ENCODE measurements around the gene RAB36. TPM values are rescaled to one million over a fixed set of nuclear protein-coding genes. Genes with fewer than 3 reads are reported as not detected.
A peak's percentile ranks its signal among the peaks of the same experiment; 100 is the strongest.

Gene RAB36
- polyA plus RNA-seq, 3 donors, result 0.37 to 0.78 (median 0.49) TPM

DNA sequence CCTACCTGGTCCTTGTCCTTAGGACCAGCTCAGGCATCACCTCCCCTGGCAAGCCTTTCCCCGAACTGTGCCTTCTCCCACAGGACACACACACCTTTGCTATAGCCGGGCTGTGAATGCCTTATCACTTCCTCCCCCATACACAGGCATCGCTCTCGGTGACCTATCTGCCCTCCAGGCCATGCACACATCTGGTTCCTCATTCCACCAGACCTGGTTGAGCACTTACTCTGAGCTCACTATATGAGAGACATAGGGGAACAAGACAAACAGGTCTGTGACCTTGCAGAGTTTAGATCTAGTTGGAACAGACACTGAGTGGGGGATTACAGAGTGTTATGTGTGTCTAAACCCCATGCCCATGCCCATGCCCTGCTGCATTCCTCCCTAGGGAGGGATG is 31.9 kb downstream of the RAB36 start:
- no peak overlapping the region for H3K27ac Mint-ChIP-seq
- Histone ChIP-seq H3K9me3 (replicated peaks in 1 of 2; ENCODE audit: control insufficient read depth in 1 of 2, insufficient read depth in 1 of 2, low read length in 2 of 2) (peaks cover 8 to 19% of the 10 kb centered on the region in 2 donors), H2AFZ (ENCODE audit: insufficient read depth, low read depth, low read length, poor library complexity, severe bottlenecking) (no peak overlapping the region), H3K4me1 (ENCODE audit: control insufficient read depth in 1 of 2, insufficient read depth in 2 of 2, low read length in 2 of 2) (peaks cover 16 to 23% of the 10 kb centered on the region in 2 donors), H3K4me2 (replicated peaks; ENCODE audit: extremely low read depth, low read length, poor library complexity, severe bottlenecking) (no peak overlapping the region), H3K36me3 (replicated peaks in 1 of 2; ENCODE audit: control insufficient read depth in 1 of 2, insufficient read depth in 2 of 2, low read length in 2 of 2) (no peaks in the 10 kb centered on the region), H4K20me1 (ENCODE audit: insufficient read depth, low read length) (peaks cover 11% of the 10 kb centered on the region), H3K79me2 (ENCODE audit: insufficient read depth, low read length) (peaks cover 13% of the 10 kb centered on the region), H3K4me3 (replicated peaks in 1 of 3; ENCODE audit: low read depth in 2 of 3, low read length in 3 of 3) (no peak overlapping the region), H3K9ac (ENCODE audit: insufficient read depth, low read length, poor library complexity, severe bottlenecking) (no peak overlapping the region), H3K27me3 (ENCODE audit: control insufficient read depth in 2 of 2, insufficient read depth in 2 of 2, low read length in 2 of 2) (peaks cover 0 to 5% of the 10 kb centered on the region in 2 donors), H3K27ac (ENCODE audit: low read depth in 1 of 2, low read length in 2 of 2) (no peak overlapping the region)
- no peak for TF ChIP-seq CTCF (IDR thresholded peaks at IDR 0.05)
- peaks cover 9 to 10% of the 10 kb centered on the region in 2 donors for H3K36me3 Mint-ChIP-seq
- DNase-seq, result no peak
- intact Hi-C loops (cut with micrococcal nuclease), result loop anchor here (5.0 to 10.0 kb wide), 2 partner anchors 65 to 208 kb away; no protein-coding TSS in a partner anchor
- WGBS (ENCODE audit: insufficient coverage), result 6% methylated on average over 3 of the region's 4 CpGs
- H3K4me3 Mint-ChIP-seq, result no peak overlapping the region
- H3K27me3 Mint-ChIP-seq (ENCODE audit: low read depth in 3 of 3), result peaks cover 0 to 14% (median 3%) of the 10 kb centered on the region in 3 donors
- H3K9me3 Mint-ChIP-seq, result peaks cover 10 to 23% (median 15%) of the 10 kb centered on the region in 7 donors
- H3K4me1 Mint-ChIP-seq, result peaks cover 30% of the 10 kb centered on the region

GRCh38 chr22:23178512-23179254 is 33.4 kb downstream of the RAB36 start:
- Histone ChIP-seq H3K9me3 (replicated peaks in 1 of 2; ENCODE audit: control insufficient read depth in 1 of 2, insufficient read depth in 1 of 2, low read length in 2 of 2) (peaks cover 8 to 19% of the 10 kb centered on the region in 2 donors), H3K36me3 (replicated peaks in 1 of 2; ENCODE audit: control insufficient read depth in 1 of 2, insufficient read depth in 2 of 2, low read length in 2 of 2) (no peaks in the 10 kb centered on the region), H3K27ac (ENCODE audit: low read depth in 1 of 2, low read length in 2 of 2) (no peak overlapping the region), H3K9ac (ENCODE audit: insufficient read depth, low read length, poor library complexity, severe bottlenecking) (no peak overlapping the region), H3K79me2 (ENCODE audit: insufficient read depth, low read length) (peaks cover 28% of the 10 kb centered on the region), H3K4me2 (replicated peaks; ENCODE audit: extremely low read depth, low read length, poor library complexity, severe bottlenecking) (no peak overlapping the region), H2AFZ (ENCODE audit: insufficient read depth, low read depth, low read length, poor library complexity, severe bottlenecking) (no peak overlapping the region), H3K27me3 (ENCODE audit: control insufficient read depth in 2 of 2, insufficient read depth in 2 of 2, low read length in 2 of 2) (peaks cover 0 to 5% of the 10 kb centered on the region in 2 donors), H3K4me1 (ENCODE audit: control insufficient read depth in 1 of 2, insufficient read depth in 2 of 2, low read length in 2 of 2) (peaks cover 31 to 37% of the 10 kb centered on the region in 2 donors), H4K20me1 (ENCODE audit: insufficient read depth, low read length) (peaks cover 26% of the 10 kb centered on the region), H3K4me3 (replicated peaks in 1 of 3; ENCODE audit: low read depth in 2 of 3, low read length in 3 of 3) (no peak overlapping the region)
- peak; percentile 49 to 69 (median 63) for DNase-seq
- Mint-ChIP-seq H3K9me3 (peaks cover 10 to 23% (median 16%) of the 10 kb centered on the region in 7 donors), H3K4me1 (peaks cover 45% of the 10 kb centered on the region), H3K36me3 (peaks cover 9 to 13% of the 10 kb centered on the region in 2 donors), H3K27ac (peak overlapping the region in 3 of 7 donors; percentile 4 to 45 (median 35)), H3K27me3 (ENCODE audit: low read depth in 3 of 3) (peaks cover 0 to 16% (median 8%) of the 10 kb centered on the region in 3 donors), H3K4me3 (peak overlapping the region; percentile 16 to 28)
- TF ChIP-seq CTCF (IDR thresholded peaks at IDR 0.05), result peak; percentile 98
- intact Hi-C loops (cut with micrococcal nuclease), result loop anchor here (1.0 to 10.0 kb wide), 3 partner anchors 64 to 206 kb away; no protein-coding TSS in a partner anchor
- WGBS (ENCODE audit: insufficient coverage), result 34% methylated on average over 5 of the region's 9 CpGs
